ENCODE measurements around the gene SCIN.

The SCIN gene

GRCh38 chr7:12688485-12689170, 118.1 kb downstream of the SCIN start:
- DNase-seq (ENCODE audit: low spot score): peak; percentile 63

DNA sequence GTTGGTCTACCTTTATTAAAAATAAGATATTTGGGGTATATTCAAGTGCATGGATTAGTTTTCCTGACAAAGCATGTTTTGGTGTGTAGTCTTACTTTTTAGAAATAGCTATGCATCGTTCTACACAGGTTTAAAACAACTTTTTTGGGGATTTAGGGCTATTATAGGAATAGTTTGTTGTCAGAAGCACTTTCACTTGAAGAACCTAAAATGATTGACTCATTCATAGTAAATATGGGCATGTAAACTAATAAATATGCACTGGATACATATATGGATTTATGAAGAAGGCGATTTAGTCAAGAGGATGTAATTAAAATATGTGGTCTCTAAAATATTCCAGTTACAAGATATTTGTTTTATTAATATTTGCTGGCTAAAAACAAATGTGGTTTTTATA, 118.9 kb downstream of the SCIN start:
- DNase-seq (ENCODE audit: low spot score): peak; percentile 60

DNA sequence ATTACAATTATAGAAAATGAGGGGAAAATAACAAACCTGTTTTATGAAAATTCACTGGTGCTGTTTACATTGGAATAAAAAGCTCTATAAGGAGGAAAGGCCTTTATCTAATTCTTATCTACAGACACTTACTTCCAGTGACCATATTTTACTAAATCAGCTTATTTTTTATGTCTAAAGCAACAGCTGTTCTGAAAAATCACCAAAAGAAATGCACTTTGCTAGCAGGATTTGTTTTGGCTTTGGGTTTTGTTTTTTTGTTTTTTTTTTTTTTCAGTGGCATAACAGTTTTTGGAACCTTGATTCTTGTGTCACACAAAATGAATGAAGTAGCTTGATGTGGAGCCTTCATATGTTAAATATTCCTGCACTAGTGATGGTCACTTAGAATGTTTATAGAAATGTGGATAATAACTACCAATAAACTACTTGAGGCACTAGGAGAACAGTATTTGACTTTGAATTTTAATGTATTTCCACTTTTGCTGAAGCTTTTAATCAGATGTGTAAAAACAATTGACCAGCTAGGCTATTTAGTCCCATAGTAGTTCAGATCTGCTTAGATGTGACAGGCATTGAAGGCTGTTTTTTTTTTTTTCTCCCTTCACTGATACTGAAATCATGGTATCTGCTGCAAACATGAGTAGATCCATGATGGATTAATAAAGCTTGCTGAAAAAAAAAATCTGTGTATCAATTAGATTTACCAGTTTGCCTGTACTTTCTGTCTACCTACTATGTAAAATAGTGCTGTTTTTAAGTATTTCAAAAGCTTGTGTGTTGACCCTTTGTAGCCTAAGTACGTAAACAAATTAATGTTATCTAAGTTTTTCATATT, 119.7 kb downstream of the SCIN start:
- DNase-seq (ENCODE audit: low spot score): peak; percentile 72

DNA sequence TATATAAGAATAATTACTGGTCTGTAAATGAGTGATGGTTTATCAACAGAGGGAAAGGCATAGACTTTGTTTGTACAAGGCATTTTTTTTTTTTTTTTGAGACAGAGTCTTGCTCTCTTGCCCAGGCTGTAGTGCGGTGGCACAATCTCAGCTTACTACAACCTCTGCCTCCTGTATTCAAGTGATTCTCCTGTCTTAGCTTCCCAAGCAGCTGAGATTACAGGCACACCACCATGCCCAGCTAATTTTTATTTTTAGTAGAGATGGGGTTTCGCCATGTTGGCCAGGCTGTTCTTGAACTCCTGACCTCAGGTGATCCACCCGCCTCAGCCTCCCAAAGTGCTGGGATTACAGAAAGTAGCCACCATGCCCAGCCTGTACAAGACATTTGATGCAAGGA, 120.9 kb downstream of the SCIN start:
- DNase-seq (ENCODE audit: low spot score): peak; percentile 49

DNA sequence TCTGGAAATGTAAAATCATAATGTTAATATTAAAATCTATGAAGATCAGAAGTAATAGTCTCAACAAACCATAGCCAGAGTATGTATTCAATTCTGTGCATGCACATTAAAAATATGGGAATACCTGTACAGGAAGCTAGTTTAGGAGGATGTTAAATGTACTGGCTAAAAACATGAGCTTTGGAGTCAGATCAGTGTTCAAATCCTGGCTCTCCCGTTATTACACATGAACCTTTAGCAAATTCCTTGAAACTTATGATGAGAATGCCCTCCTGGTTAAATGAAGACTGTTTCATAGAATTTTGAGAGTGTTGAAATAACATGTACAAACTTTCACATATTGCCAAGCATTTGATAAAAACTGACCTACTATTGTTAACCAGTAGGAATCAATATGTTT, 121.5 kb downstream of the SCIN start:
- DNase-seq (ENCODE audit: low spot score): no peak

DNA sequence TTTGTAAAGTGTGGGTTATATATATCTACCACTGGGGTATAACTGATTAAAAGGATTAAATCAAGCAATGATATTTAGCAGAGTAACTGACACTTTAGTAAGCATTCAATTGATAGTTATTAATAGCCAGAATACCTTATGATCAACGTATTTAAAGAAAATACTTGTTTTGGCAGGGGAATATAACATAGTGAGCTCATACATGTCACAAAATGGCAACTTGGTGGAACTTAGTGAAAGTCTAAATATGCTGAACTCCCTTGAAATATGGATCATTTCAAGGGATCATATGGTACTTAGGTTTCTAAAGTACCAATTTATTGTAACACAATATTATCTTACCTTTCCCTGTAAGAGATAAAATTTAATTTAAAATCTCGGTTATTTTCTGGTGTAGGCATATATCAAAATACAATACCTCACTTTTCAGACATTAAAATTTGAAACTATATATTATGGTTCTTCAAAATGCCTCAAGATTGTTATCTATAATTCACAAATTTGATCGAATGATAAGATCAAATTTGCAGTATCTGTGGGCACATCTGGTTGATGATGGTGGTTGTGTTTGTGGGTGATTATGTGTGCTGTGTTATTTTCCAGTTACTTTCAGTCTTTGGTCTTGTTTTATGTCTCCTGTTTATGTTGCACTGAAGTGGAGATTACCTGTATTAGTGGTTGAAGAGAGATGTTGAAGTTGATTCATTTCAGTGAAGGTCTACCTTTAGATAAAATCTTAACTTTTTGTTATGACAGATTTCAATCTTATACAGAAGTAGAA, 122.1 kb downstream of the SCIN start:
- DNase-seq (ENCODE audit: low spot score): peak; percentile 50

GRCh38 chr7:12694817-12695216, 124.3 kb downstream of the SCIN start:
- peak; percentile 41 for DNase-seq (ENCODE audit: low spot score)

DNA sequence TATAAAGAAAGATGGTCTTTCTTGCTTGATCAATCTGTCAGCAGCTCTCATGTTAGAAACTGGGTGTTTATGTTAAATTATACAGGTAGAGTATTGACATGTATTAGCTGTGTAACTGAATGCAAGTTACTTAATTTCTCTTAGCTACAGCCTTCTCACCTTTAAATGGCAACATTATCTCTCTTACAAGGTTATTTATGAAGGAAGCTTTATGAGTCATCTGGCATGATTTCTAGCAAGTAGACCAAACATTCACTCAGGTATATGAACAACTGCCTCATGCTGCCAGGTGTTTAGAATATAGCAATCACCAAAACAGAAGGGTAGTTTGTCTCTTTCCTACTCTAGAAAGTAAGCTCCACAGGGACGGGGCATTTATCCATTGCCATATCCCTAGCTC, 125.4 kb downstream of the SCIN start:
- peak; percentile 58 for DNase-seq (ENCODE audit: low spot score)

- DNase-seq (ENCODE audit: low spot score): no peak
Observed at GRCh38 chr7:12699299-12699698, 128.8 kb downstream of the SCIN start.

DNA sequence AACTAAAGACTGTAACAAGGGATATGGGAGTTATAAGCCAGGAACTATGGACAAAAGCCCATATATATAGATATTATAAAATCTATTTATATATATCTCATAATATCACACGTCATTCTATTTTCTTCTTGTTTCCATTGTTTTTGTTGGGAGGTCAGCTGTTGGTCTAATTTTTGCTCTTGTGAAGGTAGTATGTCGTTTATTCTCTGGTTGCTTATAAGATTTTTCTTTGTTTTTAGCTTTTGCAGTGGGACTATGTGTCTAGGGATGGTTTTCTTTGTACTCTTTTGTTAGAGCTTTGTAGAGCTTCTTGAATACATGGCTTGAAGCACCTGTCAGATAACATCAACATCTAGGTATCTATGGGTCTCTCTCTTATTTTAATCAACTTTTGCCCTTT, 130.9 kb downstream of the SCIN start:
- no peak for DNase-seq (ENCODE audit: low spot score)

GRCh38 chr7:12703881-12704280, 133.4 kb downstream of the SCIN start:
- DNase-seq (ENCODE audit: low spot score): no peak

DNA sequence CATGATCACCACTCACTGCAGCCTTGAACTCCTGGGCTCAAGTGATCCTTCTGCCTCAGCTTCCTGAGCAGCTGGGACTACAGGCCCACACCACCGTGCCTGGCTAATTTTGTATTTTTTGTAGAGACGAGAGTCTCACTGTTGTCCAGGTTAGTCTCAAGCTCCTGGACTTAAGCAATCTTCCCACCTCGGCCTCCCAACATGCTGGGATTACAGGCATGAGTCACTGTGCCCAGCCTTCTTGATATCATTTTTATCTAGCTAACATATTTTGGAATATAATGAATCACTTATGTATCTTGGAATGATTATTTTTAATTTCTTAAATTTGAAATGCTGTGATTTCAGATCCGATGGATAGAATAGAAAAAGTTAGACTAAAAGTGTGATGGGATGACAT, 135.4 kb downstream of the SCIN start:
- no peak for DNase-seq (ENCODE audit: low spot score)

DNA sequence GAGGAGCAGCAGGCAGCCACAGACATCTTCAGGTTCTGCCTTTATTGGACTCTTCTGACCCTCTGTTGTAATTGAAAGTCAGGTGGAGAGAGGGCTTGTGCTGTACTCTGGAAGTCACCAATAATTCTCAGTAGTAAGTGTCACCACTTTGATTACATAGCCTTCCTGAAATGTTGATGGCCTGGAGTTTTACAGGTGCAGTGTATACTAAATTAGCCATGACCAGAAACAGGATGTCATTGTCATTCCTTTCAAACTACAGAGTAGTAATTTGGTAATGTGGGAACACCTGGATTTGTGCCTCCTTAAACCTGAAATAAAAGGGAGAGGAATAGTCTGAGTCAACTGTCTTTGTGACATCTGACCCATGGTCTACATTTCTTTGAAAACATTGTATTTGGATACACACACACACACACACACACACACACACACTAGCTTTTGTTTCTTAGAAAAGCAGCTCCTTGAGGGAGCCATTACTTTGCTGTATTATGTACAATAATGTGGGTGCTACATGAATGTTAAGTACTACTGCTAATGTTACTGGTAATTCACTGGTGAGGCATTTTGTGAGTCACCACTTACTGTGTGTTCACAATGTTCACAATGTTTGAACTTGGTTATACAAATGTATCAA, 136.5 kb downstream of the SCIN start:
- no peak for DNase-seq (ENCODE audit: low spot score)

GRCh38 chr7:12708314-12708713, 137.8 kb downstream of the SCIN start:
- DNase-seq (ENCODE audit: low spot score): no peak

Data from hematopoietic multipotent progenitor cell treated with erythropoietin and hydrocortisone succinate and interleukin-3 and kit ligand, for 17 days (in vitro differentiated cells).